HepG2 (cell line): Measurements from ENCODE around the gene ABCC10. TPM values are rescaled to one million over a fixed set of nuclear protein-coding genes. Genes with fewer than 3 reads are reported as not detected.

ENCODE experiments used
- CHD4 ChIP-seq: fragments of 200-600 bp; sonication (generic); IDR thresholded peaks from 2 replicates; pipeline ENCODE4 v1.7.0; 2017; ENCODE audit warnings: mild to moderate bottlenecking, low read length, borderline replicate concordance
- FIP1L1 ChIP-seq: fragments of 200-400 bp; formaldehyde crosslinking; IDR thresholded peaks from 2 replicates; pipeline ENCODE4 v1.6.1; 2018; ENCODE audit warnings: low read depth, mild to moderate bottlenecking, low read length, moderate library complexity, borderline replicate concordance; ENCODE audit not compliant: insufficient read depth
- PAXIP1 ChIP-seq: sonication (generic); formaldehyde crosslinking; conservative IDR thresholded peaks from 2 replicates; pipeline ENCODE4 v1.4.0; 2020; ENCODE audit warnings: mild to moderate bottlenecking, missing genetic modification reagents, moderate library complexity
- SOX13 ChIP-seq, 3 experiments: fragments of 450-650 bp in 1 of 3; sonication (generic) in 1 of 3; formaldehyde crosslinking in 1 of 3; IDR thresholded peaks in 2 of 3; conservative IDR thresholded peaks in 1 of 3; 2 replicates each; pipeline versions ENCODE4 v1.5.0 to v1.6.1; 2016 to 2020; ENCODE audit warnings: antibody characterized with exemption in 1 of 3, mild to moderate bottlenecking in 1 of 3, missing compliant biosample characterization in 1 of 3, missing genetic modification reagents in 1 of 3, moderate library complexity in 1 of 3
- SP2 ChIP-seq: sonication (generic); formaldehyde crosslinking; IDR thresholded peaks from 2 replicates; pipeline ENCODE4 v1.5.1; 2020; ENCODE audit warnings: mild to moderate bottlenecking, missing genetic modification reagents
- ZBTB38 ChIP-seq: sonication (generic); formaldehyde crosslinking; IDR thresholded peaks from 2 replicates; pipeline ENCODE4 v1.5.1; 2020; ENCODE audit warnings: mild to moderate bottlenecking, missing genetic modification reagents
- ZHX2 ChIP-seq, 2 experiments: sonication (generic) in 1 of 2; formaldehyde crosslinking in 1 of 2; IDR thresholded peaks; 2 replicates each; pipeline versions ENCODE4 v1.6.1 to v1.9.0; 2014 to 2022; ENCODE audit warnings: antibody characterized with exemption in 1 of 2, borderline replicate concordance in 1 of 2, inconsistent platforms in 1 of 2, low read depth in 1 of 2, missing genetic modification reagents in 1 of 2
- ZNF350 ChIP-seq: sonication (generic); formaldehyde crosslinking; IDR thresholded peaks from 2 replicates; pipeline ENCODE4 v1.4.0; 2020; ENCODE audit warnings: mild to moderate bottlenecking, low read depth, missing genetic modification reagents, borderline replicate concordance
- ZNF572 ChIP-seq: sonication (generic); formaldehyde crosslinking; IDR thresholded peaks from 2 replicates; pipeline ENCODE4 v1.5.1; 2020; ENCODE audit warnings: mild to moderate bottlenecking, missing genetic modification reagents
- ZNF646 ChIP-seq: sonication (generic); formaldehyde crosslinking; IDR thresholded peaks from 2 replicates; pipeline ENCODE4 v1.9.0; 2021; ENCODE audit warnings: mild to moderate bottlenecking, missing genetic modification reagents
- polyA plus RNA-seq, 8 experiments: library from polyadenylated mRNA; depleted of rRNA in 3 of 8; stranded (reverse) in 7 of 8; unstranded in 1 of 8; fragments of >200 nt; fragmentation: Illumina TruSeq in 4 of 8; extraction: Trizol in 4 of 8; gene quantifications; 2 replicates each; pipeline versions ENCODE4 v1.2.1 to v1.2.3, GENCODE V29; 2011 to 2016; ENCODE audit warnings: low read depth in 4 of 8, missing spikeins in 1 of 8, mixed read lengths in 1 of 8; ENCODE audit not compliant: insufficient read depth in 1 of 8
- total RNA-seq, 5 experiments: library from RNA; depleted of rRNA; stranded (reverse); fragments of >200 nt; fragmentation: Illumina TruSeq; extraction: Trizol; gene quantifications; 2 replicates each; pipeline ENCODE4 v1.2.3, GENCODE V29; 2016; ENCODE audit warnings: low read depth in 1 of 5

ABCC10 gene
- total and polyA plus RNA-seq, 2 of the 13 experiments (the other 11 are each of a cell fraction or from before 2014, with no cell fraction given), result 16.0 to 24.3 TPM

- TF ChIP-seq FIP1L1 (no peak), ZNF646 (CRISPR knock-in tag) (no peak), ZNF350 (no peak), ZHX2 (IDR thresholded peaks at IDR 0.05; ENCODE audit: low read depth) (no peak), ZHX2 (CRISPR knock-in tag; IDR thresholded peaks at IDR 0.05; ENCODE audit: borderline replicate concordance) (no peak), CHD4 (no peak), ZBTB38 (CRISPR knock-in tag) (0 out of 2 replicates have a peak, but pooled peaks have one; percentile 23), ZNF572 (peak; percentile 1; the same call in 1 of the 2 replicates), SP2 (no peak), SOX13 (IDR thresholded peaks at IDR 0.05) (no peak), SOX13 (CRISPR knock-in tag; conservative IDR thresholded peaks at IDR 0.05 in 1 of 2, IDR thresholded peaks at IDR 0.05 in 1 of 2) (peak in 1 of 2 experiments; percentile 68; a peak in 2 of 4 replicates), PAXIP1 (peak; percentile 75)
Observed at GRCh38 chr6:43499028-43499815, 71.9 kb downstream of the ABCC10 start (continued).
